Heart left ventricle (tissue), 13 donors: ENCODE measurements around the gene PEMT.

Source experiments
- POLR2A ChIP-seq, 2 donors: fragments of 450-650 bp; IDR thresholded peaks; one replicate each; pipeline ENCODE4 v1.6.1; 2017; ENCODE audit warnings: antibody characterized with exemption in 2 of 2, mild to moderate bottlenecking in 2 of 2, moderate library complexity in 2 of 2
- TF ChIP-seq, protein P1 (sequence below), 12 donors: fragments of 200-600 bp; sonication (generic) in 4 of 12; IDR thresholded peaks; one replicate each; pipeline versions ENCODE4 v1.5.0 to v1.8.0; 2018 to 2022; ENCODE audit warnings: antibody characterized with exemption in 12 of 12, mild to moderate bottlenecking in 5 of 12
- donor health status: ischemic (EF 13 %, LVEDD 7.1; RV severe dilation, severe dysfunction).
- donor health status: DM: no; HTN: yes; CAD: no.
- donor health status: DM: no; HTN: no; CAD: no.
- donor health status: ischemic (EF 25% LVEDD 6.9; RV normal size, moderate dysfunction).
- donor health status: ischemic (EF 25% LVEDD 5.7; RV mildly dilated, moderate dysfunction).
- donor health status: ischemic (EF 35%, LVEDD 5.7; RV mildly dilated, moderate dysfunction).
- donor health status: nonischemic (EF 11% LVEDD 7.7; RV severe dilation, severe dysfunction).
- donor health status: DM: yes; HTN: yes; CAD: no.
- donor health status: PGD.
- donor health status: ischemic (EF 29% LVEDD 5.4; RV normal size, mild dysfunction).
- donor health status: nonischemic (EF 23%, LVEDD 6.1; RV moderate dilation, normal function).

DNA sequence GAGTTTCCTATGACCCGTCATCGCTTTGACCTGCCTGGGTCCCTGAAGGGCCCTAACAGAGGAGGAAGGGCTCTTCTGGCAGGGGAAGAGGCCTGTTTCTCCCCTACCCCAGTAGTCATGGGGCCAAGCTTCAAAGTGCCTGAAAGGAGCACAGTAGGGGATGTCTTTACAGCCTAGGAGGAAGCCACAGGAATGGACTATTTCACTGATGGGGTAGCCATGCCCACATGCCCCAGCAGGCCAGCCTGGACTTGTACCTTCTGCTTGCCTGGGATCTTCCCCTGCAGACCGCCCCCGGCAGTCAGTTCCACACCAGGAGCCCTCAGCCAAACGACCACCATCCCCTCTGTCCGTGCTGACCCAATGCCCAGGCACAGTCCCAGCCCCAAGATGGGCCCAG, 41.8 kb upstream of the PEMT start:
- TF ChIP-seq, protein P1, sequence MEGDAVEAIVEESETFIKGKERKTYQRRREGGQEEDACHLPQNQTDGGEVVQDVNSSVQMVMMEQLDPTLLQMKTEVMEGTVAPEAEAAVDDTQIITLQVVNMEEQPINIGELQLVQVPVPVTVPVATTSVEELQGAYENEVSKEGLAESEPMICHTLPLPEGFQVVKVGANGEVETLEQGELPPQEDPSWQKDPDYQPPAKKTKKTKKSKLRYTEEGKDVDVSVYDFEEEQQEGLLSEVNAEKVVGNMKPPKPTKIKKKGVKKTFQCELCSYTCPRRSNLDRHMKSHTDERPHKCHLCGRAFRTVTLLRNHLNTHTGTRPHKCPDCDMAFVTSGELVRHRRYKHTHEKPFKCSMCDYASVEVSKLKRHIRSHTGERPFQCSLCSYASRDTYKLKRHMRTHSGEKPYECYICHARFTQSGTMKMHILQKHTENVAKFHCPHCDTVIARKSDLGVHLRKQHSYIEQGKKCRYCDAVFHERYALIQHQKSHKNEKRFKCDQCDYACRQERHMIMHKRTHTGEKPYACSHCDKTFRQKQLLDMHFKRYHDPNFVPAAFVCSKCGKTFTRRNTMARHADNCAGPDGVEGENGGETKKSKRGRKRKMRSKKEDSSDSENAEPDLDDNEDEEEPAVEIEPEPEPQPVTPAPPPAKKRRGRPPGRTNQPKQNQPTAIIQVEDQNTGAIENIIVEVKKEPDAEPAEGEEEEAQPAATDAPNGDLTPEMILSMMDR (IDR thresholded peaks at IDR 0.05): no peak
- TF ChIP-seq POLR2A (IDR thresholded peaks at IDR 0.05): no peak
